DND-41 (cell line): ENCODE data around the gene MIGA2.

ENCODE experiments used
- ATAC-seq: fragments of 200-7000 bp; cut with Tn5 transposase; 3 replicates; pipeline ENCODE4 v1.9.1; 2021; ENCODE audit warnings: low read depth; ENCODE audit not compliant: insufficient read depth
- DNase-seq: peaks from one replicate; pipeline ENCODE4 v3.0.0-alpha.2; 2020
- H2AFZ ChIP-seq: 2 replicates; pipeline ENCODE4 v1.6.0; 2012; ENCODE audit warnings: low read depth, low read length
- H3K27ac ChIP-seq: 2 replicates; pipeline ENCODE4 v1.5.1; 2012; ENCODE audit warnings: low read length, inconsistent platforms
- H3K27me3 ChIP-seq: fragments of 200-600 bp; sonication (generic); 2 replicates; pipeline ENCODE4 v1.6.0; 2012; ENCODE audit warnings: low read length, mild to moderate bottlenecking, inconsistent platforms; ENCODE audit not compliant: insufficient read depth, poor library complexity
- H3K36me3 ChIP-seq: 2 replicates; pipeline ENCODE4 v1.5.1; 2012; ENCODE audit warnings: low read length, inconsistent platforms; ENCODE audit not compliant: insufficient read depth
- H3K4me1 ChIP-seq: 2 replicates; pipeline ENCODE4 v1.5.1; 2012; ENCODE audit warnings: mild to moderate bottlenecking, low read length; ENCODE audit not compliant: insufficient read depth
- H3K4me2 ChIP-seq: 2 replicates; pipeline ENCODE4 v1.6.0; 2012; ENCODE audit warnings: mild to moderate bottlenecking, moderate library complexity, low read length, inconsistent platforms; ENCODE audit not compliant: insufficient read depth
- H3K4me3 ChIP-seq, 2 experiments: fragments of 200-600 bp in 1 of 2; shearing (Covaris generic) in 1 of 2; 2 replicates each; pipeline ENCODE4 v1.5.1; 2012 to 2016; ENCODE audit warnings: inconsistent platforms in 2 of 2, low read length in 2 of 2, mild to moderate bottlenecking in 2 of 2, low read depth in 1 of 2, moderate library complexity in 1 of 2
- H3K79me2 ChIP-seq: 2 replicates; pipeline ENCODE4 v1.6.0; 2012; ENCODE audit warnings: low read length, inconsistent platforms; ENCODE audit not compliant: insufficient read depth
- H3K9ac ChIP-seq: 2 replicates; pipeline ENCODE4 v1.6.0; 2012; ENCODE audit warnings: low read depth, mild to moderate bottlenecking, inconsistent platforms, low read length, moderate library complexity
- H3K9me3 ChIP-seq: 2 replicates; pipeline ENCODE4 v1.5.1; 2012; ENCODE audit warnings: low read length, moderate library complexity, mild to moderate bottlenecking, inconsistent platforms; ENCODE audit not compliant: insufficient read depth, severe bottlenecking
- H4K20me1 ChIP-seq: 2 replicates; pipeline ENCODE4 v1.6.0; 2012; ENCODE audit warnings: low read length; ENCODE audit not compliant: insufficient read depth
- CTCF ChIP-seq: IDR thresholded peaks from 2 replicates; pipeline ENCODE4 v1.5.1; 2012; ENCODE audit warnings: borderline replicate concordance, low read length, moderate library complexity, mild to moderate bottlenecking; ENCODE audit not compliant: poor library complexity, severe bottlenecking; ENCODE audit errors: extremely low read depth
- EZH2 ChIP-seq: IDR thresholded peaks from 3 replicates; pipeline ENCODE4 v1.6.1; 2012; ENCODE audit warnings: borderline replicate concordance, low read depth, mild to moderate bottlenecking, moderate library complexity, low read length, inconsistent platforms; ENCODE audit not compliant: severe bottlenecking

MIGA2 gene

GRCh38 chr9:129075996-129076639 is 39.7 kb downstream of the MIGA2 start:
- Histone ChIP-seq H3K9ac (no peak overlapping the region), H3K27ac (no peak overlapping the region), H3K4me2 (no peak overlapping the region), H4K20me1 (no peaks in the 10 kb centered on the region; the same call in 1 of the 2 replicates), H3K79me2 (no peaks in the 10 kb centered on the region), H3K27me3 (no peaks in the 10 kb centered on the region), H2AFZ (no peak overlapping the region), H3K4me1 (peaks cover 19% of the 10 kb centered on the region), H3K9me3 (no peaks in the 10 kb centered on the region), H3K36me3 (no peaks in the 10 kb centered on the region), H3K4me3 (no peak overlapping the region)
- ATAC-seq = no peak
- TF ChIP-seq CTCF = no peak
- no peak for DNase-seq

- H3K27ac ChIP-seq = no peak overlapping the region
- H3K4me3 ChIP-seq = no peak overlapping the region
- H4K20me1 ChIP-seq = no peaks in the 10 kb centered on the region; the same call in 1 of the 2 replicates
- H3K36me3 ChIP-seq = no peaks in the 10 kb centered on the region; the same call in 1 of the 2 replicates
- no peaks in the 10 kb centered on the region for H3K9me3 ChIP-seq
- peaks cover 4% of the 10 kb centered on the region for H3K79me2 ChIP-seq
- DNase-seq (no peak), ATAC-seq (no peak)
- H3K27me3 ChIP-seq = no peaks in the 10 kb centered on the region
- peaks cover 20% of the 10 kb centered on the region for H3K4me1 ChIP-seq
- H3K4me2 ChIP-seq = no peak overlapping the region
- no peak for TF ChIP-seq CTCF
- no peak for TF ChIP-seq EZH2
- no peak overlapping the region for H3K9ac ChIP-seq
- no peak overlapping the region for H2AFZ ChIP-seq
These were observed 40.2 kb downstream of the MIGA2 start for GRCh38 chr9:129076640-129077037.

- H3K4me3 ChIP-seq = no peak overlapping the region
- H3K4me1 ChIP-seq = peaks cover 26% of the 10 kb centered on the region
- H4K20me1 ChIP-seq = peaks cover 4% of the 10 kb centered on the region; the same call in 1 of the 2 replicates
- no peaks in the 10 kb centered on the region for H3K9me3 ChIP-seq
- DNase-seq (no peak), ATAC-seq (no peak)
- no peak overlapping the region for H3K9ac ChIP-seq
- H3K79me2 ChIP-seq = peaks cover 10% of the 10 kb centered on the region
- TF ChIP-seq EZH2 (no peak), CTCF (no peak)
- H3K4me2 ChIP-seq = no peak overlapping the region
- no peaks in the 10 kb centered on the region for H3K27me3 ChIP-seq
- no peak overlapping the region for H2AFZ ChIP-seq
- H3K36me3 ChIP-seq = no peaks in the 10 kb centered on the region; the same call in 1 of the 2 replicates
- H3K27ac ChIP-seq = no peak overlapping the region
These were observed 40.8 kb downstream of the MIGA2 start for GRCh38 chr9:129077236-129077635.
